HEK293T (cell line): Measurements from ENCODE around the gene ERC1.

Experiments
- ELF4 ChIP-seq: fragments of 450-650 bp; IDR thresholded peaks from 2 replicates; pipeline ENCODE4 v1.6.1; 2017; ENCODE audit warnings: antibody characterized with exemption
- FOXM1 ChIP-seq: fragments of 450-650 bp; IDR thresholded peaks from 2 replicates; pipeline ENCODE4 v1.6.1; 2017; ENCODE audit warnings: mild to moderate bottlenecking, borderline replicate concordance
- HDGF ChIP-seq: fragments of 450-650 bp; IDR thresholded peaks from 2 replicates; pipeline ENCODE4 v1.6.1; 2017; ENCODE audit warnings: antibody characterized with exemption, borderline replicate concordance
- SP1 ChIP-seq: fragments of 450-650 bp; IDR thresholded peaks from 2 replicates; pipeline ENCODE4 v1.6.1; 2017

DNA sequence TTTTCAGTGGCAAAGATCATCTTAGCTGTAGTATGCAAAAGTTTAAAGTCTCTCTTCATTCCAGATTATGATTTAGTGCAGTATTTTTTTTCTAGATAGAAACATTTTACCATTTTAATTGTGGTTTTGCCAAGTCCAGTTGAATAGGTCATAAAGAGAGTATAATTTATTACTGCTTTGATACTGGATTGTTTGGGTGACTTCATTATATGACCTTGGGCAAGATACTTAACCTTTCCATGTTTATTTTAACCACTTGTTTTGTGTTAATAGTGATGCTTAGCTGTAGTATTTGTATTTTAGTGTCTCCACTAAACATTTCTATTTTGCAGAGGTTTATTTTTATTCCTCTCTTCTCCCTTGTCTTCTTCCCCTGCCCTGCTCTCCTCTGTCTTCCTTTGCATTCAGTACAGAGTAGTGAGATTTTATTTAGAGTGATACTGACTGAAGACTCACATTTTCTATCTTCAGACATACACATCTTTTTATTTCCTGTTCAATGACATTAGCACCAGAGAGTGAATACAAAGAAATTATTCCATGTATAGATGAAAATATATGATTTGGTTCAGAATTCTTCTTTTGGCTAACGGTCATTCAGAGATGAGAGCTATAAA, 215.2 kb downstream of the ERC1 start:
- TF ChIP-seq HDGF (no peak), ELF4 (no peak), SP1 (no peak), FOXM1 (no peak)
